Endometrial microvascular endothelial cells (primary cell): ENCODE data around the gene LUC7L2. TPM values are rescaled to one million over a fixed set of nuclear protein-coding genes. Genes with fewer than 3 reads are reported as not detected.
"Not testable (repeated sequence)": the region's sequence is repeated elsewhere in the genome, so short reads cannot be mapped to it uniquely, and the experiment has no call there.

Experiments
- in situ Hi-C: cut with HindIII; loops from 2 replicates; pipeline ENCODE4 v1.10.0; 2017; ENCODE audit warnings: low sequenced_read_pairs, low pct_unique_long_range_greater_than_20kb; ENCODE audit errors: inconsistent ontology term
- total RNA-seq: library from RNA; depleted of rRNA; stranded (reverse); fragments of >200 nt; gene quantifications from one replicate; pipeline ENCODE4 v1.2.3, GENCODE V29; 2015; ENCODE audit errors: inconsistent ontology term

LUC7L2 gene, protein sequence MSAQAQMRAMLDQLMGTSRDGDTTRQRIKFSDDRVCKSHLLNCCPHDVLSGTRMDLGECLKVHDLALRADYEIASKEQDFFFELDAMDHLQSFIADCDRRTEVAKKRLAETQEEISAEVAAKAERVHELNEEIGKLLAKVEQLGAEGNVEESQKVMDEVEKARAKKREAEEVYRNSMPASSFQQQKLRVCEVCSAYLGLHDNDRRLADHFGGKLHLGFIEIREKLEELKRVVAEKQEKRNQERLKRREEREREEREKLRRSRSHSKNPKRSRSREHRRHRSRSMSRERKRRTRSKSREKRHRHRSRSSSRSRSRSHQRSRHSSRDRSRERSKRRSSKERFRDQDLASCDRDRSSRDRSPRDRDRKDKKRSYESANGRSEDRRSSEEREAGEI
- 42.9 TPM for total RNA-seq

DNA sequence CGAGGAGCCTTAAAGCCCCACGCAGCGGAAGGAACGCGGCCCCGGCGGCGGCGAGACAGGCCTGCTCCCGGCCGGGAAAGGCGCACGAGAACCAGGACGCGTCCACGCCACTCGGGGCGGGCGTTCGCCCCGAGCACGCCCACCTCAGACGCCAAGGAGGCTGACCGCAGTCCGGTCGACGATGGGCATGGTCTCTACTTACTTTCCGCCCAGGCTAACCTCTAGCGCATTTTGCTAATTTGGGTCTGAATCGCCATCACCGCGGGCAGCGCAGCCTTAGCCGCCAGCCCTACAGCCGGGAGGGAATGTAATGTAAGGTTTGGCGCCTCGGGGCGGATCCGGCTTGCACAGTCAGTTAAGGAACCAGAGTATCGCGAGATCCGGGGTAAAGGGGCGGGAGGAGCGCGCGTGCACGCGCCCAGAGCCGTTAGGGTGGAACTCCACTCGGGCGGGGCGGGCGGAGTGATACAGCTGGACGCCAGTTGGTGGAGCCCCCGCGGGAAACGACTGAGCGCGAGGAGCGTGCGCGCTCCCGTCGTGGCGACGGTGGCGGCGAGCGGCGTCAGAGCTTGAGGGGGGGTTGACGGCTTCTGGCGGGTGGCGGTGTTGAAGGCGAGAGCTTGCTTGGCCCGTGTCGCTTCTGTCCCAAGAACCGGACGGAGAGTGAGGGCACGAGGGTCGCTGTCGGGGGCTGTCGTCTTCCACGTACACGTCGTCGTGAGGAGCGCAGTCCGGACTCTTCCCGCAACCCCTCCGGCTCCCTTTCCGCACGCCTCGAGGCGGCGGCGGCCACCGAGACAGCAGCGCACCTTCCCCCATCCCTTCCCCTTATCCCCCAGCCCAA, at the start of gene LUC7L2:
Gene LUC7L2, plus strand, starts transcription at position 529 of the 844 bp plus-strand sequence. CDS start 368 bp downstream, outside the sequence.
- in situ Hi-C loops = no loop called here

DNA sequence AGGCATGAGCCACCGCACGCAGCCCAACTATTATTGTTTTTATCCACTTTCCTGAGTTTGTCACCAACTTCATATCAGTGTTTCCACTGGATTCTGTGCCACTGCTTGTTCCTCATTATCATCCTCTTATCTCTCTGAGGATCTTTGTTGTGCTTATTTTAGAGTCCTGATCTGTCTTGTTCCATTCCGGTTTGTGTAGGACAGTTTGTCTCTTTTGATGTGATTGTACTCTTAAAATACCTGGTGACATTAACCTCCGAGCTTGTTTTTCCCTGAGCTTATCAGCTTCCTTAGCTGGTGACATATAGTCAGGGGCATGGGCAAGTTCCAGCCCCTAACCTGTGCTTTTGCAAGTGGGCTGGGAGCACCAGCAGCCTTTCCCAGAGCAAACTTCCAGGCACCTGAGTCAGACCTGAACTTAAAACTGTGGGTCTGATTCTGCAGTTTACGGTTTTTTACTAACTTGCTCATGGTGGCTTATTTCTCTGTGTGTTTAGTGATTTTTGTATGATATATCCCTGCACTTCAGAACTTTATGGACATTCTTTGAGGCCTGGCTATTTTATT, 41.7 kb upstream of the LUC7L2 start:
- in situ Hi-C loops = no loop called here

DNA sequence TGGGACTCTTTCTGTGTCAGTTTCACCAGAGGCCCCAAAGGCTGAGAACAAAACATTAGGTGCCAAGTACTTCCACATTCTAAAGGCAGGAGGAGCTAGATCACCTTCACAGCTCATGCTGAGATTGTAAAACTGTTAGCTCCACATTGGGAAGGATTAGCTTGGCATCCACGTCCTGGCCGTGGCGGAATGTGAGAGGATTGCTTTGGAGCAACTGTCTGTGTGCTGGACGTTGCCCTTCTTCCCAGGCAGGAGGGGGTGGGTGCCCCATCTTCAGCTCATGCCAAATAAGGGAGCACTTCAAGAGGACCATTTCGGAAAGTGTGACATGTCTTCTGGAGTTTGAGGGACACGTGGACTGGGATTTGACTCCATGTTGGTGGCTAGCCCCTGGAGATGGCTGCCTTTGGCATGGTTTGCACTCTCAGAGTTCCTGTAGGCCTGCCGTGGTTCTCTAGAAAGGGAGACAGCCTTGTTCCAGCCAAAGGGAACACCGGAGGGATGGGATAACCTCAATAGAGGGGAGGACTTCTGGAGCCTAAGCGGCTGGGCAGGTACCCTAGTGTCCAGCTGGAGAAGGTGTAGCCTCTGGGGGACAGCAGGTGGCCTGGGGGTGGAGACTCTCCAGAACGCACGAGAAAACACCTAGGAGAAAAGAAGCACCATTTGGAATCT, 38.5 kb upstream of the LUC7L2 start:
- in situ Hi-C loops = no loop called here

DNA sequence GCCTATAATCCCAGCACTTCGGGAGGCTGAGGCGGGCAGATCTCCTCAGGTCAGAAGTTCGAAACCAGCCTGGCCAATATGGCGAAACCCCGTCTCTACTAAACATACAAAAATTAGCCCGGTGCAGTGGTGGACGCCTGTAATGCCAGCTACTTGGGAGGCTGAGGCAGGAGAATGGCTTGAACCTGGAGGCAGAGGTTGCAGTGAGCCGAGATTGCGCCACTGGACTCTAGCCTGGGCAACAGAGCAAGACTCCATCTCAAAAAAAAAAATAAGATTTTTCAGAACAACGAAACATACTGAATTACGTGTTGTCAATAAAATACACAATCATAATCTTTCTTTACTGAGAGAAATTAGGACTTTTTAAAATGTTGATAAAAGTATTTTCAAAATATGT, 35.0 kb upstream of the LUC7L2 start:
- in situ Hi-C loops = not testable (repeated sequence)

DNA sequence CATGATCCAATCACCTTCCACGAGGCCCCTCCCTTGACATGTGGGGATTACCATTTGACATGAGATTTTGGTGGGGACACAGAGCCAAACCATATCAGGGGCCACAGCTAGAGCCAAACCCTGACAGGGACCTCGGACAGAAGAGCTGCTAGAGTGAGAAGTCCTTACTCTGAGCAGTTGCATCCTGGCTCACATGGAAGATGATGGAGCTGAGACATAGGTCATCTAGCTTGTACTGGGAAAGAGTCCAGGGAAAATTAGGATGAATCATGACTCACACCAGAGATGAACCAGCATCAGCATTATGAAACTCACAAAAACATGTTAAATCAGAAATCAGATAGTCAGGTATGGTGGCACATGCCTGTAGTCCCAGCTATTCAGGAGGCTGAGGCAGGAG, 31.3 kb upstream of the LUC7L2 start:
- in situ Hi-C loops = no loop called here

DNA sequence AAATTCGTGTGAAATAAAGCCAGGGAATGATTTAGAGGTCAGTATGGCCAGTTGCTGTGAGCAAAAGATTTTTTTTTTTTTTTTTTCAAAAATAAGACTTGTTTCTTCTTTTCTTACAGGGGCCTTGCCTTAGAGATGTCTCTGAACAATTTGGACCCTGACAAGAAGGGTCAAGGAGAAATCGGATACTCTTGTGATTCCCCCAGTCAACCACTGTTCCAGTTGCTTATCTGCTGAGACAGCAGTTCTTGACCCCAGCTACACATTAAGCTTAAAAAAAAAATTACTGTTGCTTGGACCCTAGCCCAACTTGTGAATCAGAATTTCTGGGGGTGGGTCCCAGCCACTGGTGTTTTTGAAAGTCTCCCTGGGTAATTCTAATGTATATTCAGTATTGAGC, 30.6 kb upstream of the LUC7L2 start:
- in situ Hi-C loops = no loop called here

DNA sequence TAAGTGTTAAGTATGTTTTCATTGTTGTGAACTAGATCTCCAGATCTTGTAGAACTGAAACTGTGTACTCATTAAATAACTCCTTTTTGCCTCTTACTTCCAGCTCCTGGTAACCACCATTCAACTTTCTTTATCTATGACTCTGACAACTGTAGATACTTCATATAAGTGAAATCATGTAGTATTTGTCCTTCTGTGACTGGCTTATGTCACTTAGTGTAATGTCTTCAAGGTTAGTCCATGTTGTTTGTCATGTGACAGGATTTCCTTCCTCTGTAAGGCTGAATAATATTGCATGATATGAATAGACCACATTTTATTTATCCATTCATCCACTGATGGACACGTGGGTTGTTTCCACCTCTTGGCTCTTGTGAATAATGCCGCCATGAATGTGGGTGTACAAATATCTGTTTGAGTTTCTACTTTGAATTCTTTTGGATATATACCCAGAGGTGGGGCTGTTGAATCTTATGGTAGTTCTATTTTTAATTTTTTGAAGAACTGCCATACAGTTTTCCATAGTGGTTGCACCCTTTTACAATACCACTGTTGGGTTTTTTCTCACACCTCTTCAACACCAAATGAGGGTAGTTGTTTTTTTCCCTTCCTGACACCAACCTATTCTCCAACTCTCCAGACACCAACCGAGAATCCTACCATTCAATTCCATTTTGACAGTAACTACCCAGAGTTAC, 29.2 kb upstream of the LUC7L2 start:
- in situ Hi-C loops = no loop called here

DNA sequence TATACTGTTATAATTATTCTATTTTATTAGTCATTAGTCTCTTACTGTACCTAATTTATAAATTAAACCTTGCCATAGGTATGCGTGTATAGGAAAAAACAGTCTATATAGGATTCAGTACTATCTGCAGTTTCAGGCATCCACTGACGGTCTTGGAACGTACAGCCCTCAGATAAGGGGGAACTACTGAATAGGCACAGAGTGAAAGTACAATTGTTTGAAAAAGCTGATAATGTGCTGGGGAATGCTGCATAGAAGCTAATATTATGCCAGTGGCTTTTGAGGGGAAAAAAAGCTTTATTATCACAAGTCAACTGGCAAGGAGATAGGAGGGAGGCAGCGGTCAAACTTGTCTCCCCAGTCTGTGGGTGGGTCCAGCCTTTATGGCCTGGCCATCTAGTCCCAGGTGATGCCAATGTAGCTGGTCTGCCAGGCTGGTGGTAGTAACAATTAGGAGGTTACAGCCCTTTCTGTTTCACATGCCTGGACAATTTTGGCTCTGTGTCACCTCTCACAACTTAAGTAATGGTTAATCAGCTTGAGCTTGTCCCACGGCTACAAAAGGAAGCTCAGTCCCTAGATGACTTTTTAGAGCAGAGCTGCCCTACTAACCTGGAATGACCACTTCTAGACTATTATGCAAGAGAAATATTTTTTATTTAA, 26.9 kb upstream of the LUC7L2 start:
- in situ Hi-C loops = no loop called here

DNA sequence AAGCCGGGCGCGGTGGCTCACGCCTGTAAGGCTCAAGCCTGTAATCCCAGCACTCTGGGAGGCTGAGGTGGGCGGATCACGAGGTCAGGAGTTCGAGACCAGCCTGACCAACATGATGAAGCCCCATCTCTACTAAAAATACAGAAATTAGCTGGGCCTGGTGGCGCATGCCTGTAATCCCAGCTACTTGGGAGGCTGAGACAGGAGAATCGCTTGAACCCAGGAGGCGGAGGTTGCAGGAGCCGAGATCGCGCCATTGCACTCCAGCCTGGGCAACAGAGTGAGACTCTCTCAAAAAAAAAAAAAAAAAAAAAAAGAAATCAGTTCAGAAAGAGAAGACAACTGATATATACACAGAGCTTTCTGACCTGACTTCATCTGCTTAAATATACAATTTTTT, 26.3 kb upstream of the LUC7L2 start:
- in situ Hi-C loops = not testable (repeated sequence)

DNA sequence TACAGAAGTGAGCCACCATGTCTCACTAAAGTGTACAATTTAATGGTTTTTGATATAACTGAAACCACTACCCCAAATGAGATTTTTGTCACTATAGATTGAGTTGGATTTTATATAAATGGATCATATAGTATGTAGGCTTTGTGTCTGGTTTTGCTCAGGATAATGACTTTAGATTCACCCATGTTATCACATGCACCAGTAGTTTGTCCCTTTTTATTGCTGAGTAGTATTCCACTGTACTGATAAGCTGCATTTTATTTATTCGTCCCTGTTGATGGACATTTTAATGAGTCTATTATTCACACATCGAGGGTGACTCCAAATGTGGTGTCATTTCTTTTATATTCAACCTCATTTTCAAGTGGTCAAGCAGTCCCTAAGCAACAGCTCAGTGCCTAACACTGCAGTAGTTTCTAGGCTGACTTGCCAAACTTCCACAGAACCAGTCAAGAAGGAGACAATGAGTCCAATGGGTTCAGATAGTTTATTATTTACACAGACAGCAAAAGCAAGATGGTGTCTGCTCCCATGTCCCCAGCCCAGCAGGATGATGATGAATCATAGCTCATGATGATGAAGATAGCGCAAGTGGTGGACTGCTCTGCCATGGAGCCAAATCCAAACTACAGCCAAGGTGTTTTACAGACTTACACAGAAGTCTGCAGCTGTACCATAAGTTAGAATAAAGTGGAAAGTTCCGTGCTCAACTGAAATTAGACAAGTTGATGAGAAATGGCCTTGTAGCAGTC, 25.1 kb upstream of the LUC7L2 start:
- in situ Hi-C loops = no loop called here

DNA sequence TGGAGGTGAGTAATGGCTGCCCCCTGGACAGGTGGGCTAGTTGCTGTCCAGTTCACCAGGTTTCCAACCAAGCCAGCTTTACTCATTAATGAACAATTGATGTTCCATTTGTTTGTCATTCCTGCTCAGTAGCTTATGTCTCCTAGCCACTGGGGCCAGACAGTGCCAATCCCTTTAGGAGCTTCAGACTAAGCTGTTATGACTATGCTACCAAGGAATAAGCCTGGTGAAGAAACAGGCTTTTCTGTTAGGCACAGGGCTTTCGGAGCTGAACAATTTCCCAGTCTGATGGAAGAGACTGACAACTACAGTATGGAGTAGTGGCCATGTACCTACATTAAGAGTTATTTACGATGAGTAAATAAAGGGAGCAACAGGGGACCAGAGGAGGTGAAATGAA, 20.7 kb upstream of the LUC7L2 start:
- in situ Hi-C loops = no loop called here

DNA sequence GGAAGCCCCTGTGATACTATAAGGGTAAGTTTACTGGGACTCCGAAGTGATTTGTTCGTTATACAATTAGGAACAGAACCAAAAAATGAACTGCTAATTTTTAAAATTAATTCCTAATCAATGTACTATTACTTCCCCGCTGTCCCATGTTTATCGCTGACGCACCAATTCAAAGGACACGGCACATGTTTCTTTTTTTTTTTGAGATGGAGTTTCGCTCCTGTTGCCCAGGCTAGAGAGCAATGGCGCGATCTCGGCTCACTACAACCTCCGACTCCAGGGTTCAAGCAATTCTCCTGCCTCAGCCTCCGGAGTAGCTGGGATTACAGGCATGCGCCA, 20.0 kb upstream of the LUC7L2 start:
- in situ Hi-C loops = no loop called here

DNA sequence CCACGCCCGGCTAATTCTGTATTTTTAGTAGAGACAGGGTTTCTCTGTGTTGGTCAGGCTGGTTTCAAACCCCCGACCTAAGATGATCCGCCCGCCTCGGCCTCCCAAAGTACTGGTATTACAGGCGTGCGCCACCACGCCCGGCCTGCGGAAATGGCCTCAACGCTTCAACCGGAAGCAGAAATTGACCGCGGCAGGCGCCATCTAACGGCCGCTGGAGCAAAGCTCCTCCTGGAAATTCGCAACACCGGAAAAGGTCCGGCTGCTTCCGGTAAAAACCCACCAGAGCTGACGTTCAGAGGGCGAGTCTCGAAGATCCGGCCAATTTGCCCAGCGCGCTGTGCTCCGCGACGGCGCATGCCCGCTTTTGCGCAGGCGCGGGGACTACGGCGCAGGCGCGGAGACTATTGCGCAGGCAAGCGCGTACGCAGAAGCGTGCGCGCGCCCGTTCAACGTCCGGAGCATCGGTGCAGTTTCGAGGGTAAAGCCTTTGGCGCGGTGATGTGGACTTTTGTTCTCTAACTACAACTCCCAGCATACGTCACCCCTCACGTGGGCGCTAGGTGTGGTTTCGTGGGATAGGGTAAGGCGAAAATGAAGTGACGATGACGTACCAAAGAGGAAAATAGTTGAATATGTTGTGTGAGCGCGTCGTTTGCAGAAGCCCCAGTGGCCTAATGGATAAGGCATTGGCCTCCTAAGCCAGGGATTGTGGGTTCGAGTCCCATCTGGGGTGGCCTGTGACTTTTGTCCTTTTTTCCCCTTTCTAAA, 19.5 kb upstream of the LUC7L2 start:
- in situ Hi-C loops = no loop called here

DNA sequence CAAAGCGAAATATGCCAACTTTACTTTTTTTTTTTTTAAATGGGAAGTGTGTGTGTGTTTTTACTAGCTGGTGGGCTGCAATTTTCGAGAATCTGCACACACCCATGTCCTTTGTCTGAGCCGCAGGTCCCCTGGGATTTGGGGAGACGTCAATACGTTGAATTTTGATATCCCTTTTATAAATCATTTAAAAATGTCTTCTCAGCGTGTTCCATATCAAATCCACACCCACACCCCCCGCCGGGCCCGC, 19.0 kb upstream of the LUC7L2 start:
- in situ Hi-C loops = no loop called here

DNA sequence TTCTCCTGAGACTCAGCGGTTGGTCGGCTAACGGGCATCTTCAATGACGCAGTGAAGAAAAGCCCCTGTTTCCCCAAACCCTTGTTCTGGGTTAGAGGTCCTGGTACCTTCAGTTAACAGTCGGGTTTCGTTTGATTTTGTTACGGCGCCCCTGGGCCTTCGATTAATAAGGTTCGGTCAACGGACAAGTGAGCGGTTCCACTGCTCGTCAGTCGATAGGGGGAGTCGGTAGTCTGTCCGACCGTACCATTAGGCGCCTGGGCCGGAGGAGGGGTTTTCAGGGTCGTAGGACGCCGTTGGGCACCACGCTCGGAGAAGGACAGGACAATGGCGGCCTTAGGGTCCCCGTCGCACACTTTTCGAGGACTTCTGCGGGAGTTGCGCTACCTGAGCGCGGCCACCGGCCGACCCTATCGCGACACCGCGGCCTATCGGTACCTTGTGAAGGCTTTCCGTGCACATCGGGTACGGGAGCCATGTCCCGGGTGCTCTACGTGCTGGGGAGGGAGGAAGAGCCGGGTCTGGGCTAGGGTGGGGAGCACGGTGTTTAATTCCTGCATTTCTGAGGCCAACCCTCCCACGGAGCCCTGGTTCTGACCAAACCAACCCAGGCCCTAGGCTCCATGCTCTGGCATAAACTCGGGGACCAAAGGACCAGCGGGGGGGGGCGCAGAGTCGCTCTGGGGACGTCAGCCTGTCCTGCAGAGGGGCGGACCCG, 18.5 kb upstream of the LUC7L2 start, which contains the start of gene FMC1:
Gene FMC1, plus strand, starts transcription at position 280 of the 718 bp plus-strand sequence. Its CDS starts 48 bp downstream, at position 328.
- in situ Hi-C loops = no loop called here

DNA sequence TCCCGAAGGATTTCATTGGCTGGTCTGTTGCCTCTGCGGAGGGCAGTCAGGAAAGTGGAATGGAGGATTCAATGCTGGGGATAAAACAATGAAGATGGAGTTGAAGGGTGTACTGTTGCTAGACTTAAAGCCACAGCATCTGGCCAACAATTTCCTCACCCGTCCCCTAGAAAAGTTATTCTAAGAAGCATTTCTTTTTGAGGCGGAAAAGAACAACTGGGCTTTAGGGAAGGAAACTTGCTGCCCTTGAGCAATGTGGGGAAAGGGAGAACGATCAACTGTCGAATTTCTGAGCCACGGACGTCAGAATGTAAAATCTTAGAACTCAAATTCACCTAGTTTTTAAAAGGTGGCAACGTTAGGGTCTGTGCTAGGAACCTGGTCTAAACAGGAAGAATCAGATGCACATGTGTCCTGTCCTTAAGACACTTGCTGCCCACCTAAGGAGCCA, 17.9 kb upstream of the LUC7L2 start:
- in situ Hi-C loops = no loop called here
